H4 (cell line): ENCODE measurements around the gene UPK3A. TPM values are rescaled to one million over a fixed set of nuclear protein-coding genes. Genes with fewer than 3 reads are reported as not detected.
"Not testable (repeated sequence)": the region's sequence is repeated elsewhere in the genome, so short reads cannot be mapped to it uniquely, and the experiment has no call there.

Experiments
- DNase-seq: peaks from one replicate; pipeline ENCODE4 v3.0.0-alpha.2; 2015; ENCODE audit warnings: low spot score
- total RNA-seq: library from RNA; depleted of rRNA; stranded (reverse); fragments of >200 nt; shearing (Covaris generic); gene quantifications from 2 replicates; pipeline ENCODE4 v1.2.3, GENCODE V29; 2014

UPK3A gene
- total RNA-seq, 1 experiment from 2014 or later = not detected

DNA sequence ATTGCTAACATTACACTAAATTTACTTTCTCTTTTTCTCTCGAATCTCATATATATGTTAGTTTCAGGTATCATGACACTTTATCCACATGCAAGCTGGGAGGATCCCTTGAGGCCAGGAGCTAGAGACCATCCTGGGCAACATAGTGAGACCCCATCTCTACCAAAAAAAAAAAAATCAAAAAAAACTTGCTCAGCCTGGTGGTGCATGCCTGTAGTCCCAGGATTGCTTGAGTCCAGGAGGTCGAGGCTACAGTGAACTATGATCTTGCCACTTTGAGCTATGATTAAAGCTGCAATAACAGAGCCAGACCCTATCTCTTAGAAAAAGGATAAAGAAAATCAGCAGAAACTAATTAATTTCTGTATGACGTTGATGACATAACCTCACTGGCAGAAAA is 3.7 kb upstream of the UPK3A start:
- DNase-seq = no peak

GRCh38 chr22:45285263-45286058 is 712 bp downstream of the UPK3A start:
- DNase-seq = no peak

DNA sequence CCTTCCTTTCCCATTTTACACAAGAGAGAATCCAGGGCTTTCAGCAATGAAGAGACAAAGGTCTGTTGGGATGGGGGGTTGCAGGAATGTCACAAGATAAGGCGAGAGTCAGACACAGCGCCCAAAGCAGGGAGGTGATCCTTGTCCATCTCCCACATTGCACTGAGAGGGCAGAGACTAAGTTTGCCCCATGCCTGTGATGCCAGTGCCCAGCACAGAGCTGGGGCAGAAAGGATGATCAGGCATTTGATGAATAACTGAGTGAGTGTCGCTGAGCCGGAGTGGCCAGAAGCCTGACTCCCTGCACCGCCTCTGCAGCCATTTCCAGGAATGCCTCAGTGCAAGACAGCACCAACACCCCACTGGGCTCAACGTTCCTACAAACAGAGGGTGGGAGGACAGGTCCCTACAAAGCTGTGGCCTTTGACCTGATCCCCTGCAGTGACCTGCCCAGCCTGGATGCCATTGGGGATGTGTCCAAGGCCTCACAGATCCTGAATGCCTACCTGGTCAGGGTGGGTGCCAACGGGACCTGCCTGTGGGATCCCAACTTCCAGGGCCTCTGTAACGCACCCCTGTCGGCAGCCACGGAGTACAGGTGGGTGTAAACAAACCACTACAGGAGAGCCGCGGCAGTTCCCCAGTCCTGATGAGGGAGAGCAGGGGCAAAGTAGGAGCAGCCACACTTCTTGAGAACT is 2.3 kb downstream of the UPK3A start:
- no peak for DNase-seq

DNA sequence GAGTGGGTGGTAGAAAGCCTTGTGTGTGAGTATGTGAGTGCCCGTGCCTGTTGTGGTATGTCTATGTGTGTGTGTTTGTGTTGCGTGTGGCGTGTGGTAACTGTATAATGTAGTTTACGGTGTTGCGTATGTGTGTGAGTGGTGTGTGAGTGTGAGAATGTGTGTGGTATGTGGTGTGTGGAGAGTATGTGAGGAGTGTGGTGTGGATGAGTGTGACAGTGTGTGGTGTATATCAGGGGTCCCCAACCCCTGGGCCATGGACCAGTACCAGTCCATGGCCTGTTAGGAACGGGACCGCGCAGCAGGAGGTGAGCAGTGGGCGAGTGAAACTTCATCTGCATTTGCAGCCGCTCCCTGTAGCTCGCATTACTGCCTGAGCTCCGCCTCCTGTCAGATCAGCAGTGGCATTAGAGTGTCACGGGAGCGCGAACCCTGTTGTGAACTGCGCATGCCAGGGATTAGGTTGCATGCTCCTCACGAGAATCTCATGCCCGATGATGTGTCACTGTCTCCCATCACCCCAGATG is 5.7 kb downstream of the UPK3A start:
- peak; percentile 32 for DNase-seq

DNA sequence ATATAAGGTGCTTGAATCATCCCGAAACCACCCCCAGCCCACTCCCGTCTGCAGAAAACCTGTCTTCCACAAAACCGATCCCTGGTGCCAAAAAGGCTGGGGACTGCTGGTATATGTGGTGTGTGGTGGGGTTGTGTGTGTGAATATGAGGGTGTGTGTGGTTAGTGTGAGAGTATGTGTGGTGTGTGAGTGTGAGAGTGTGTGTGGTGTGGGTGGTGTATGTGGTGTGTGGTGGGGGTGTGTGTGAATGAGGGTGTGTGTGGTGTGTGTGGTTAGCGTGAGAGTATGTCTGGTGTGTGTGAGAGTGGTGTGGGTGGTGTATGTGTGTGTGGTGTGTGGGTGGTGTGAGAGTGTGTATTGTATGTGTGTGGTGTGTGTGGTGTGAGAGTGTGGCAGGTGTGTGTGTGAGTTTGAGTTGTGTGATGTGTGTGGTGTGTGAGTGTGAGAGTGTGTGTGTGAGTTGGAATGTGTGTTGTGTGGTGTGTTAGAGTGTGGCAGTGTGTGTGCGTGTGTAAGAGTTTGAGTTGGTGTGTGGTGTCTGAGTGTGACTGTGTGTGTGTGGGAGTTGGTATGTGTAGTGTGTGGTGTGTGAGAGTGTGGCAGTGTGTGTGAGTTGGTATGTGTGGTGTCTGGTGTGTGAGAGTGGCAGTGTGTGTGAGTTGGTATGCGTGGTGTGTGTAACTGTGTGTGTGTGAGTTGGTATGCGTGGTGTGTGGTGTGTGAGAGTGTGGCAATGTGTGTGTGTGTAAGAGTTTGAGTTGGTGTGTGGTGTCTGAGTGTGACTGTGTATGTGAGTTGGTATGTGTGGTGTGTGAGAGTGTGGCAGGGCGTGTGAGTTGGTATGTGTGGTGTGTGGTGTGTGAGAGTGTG is 6.5 kb downstream of the UPK3A start:
- no peak for DNase-seq

DNA sequence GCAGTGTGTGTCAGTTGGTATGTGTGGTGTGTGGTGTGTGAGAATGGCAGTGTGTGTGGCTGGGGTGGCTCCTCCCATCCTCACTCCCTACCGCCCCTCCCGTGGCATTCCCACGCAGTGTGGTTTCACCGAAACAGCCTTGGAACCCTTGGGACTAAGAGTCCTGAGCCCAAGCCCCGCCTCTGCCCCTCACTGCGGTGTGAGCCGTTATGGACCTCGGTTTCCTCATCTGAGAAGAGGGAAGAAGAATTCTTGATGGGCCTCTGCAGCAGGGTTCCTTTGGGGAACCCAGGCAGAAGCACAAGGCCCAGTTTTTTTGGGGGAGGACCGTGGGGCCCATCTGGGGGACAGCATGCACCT is 7.2 kb downstream of the UPK3A start:
- no peak for DNase-seq

DNA sequence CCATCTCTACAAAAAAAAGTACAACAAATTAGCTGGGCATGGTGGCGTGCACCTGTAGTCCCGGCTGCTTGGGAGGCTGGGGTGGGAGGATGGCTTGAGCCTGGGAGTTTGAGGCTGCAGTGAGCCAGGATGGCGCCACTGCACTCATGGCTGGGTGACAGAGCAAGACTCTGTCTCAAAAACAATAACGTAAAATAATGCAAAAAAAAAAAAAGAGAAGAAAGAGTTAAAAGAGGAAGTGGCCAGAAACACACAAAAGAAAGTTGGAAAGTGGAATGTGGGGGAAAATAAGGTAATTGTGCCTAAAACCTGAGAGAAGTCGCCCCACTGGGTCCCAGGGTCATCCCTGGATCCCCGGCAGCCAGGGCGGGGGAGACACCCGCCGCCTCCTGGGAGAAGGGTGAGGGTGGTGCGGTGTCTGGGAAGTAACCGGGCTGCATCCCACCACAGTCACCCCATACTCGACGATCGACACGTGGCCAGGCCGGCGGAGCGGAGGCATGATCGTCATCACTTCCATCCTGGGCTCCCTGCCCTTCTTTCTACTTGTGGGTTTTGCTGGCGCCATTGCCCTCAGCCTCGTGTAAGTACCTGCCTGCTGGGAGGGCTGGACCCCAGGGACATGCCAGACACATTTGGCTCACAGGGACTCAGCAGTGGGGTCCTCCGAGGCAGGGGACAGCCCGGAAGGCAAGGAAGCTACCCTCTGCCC is 8.1 kb downstream of the UPK3A start:
- DNase-seq = no peak

DNA sequence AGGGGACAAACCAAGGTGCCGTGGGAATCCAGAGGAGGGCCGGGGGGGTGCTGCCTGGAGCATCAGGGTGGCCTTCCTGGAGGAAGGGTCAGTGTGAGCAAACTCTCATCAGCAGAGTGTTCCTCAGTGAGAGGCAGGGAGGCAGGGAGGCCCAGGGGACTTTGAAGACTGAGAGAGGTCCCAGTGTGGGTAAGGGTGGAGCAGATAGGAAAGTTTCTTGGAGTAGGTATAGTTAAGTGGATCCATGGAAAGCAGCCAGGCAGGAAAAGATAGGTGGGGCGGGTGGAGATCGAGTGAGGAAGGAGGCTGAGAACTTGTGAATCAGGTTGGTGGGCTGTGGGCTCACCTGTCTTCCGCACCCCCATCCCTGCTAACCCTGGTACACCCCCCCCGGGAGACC is 9.3 kb downstream of the UPK3A start:
- DNase-seq = no peak

DNA sequence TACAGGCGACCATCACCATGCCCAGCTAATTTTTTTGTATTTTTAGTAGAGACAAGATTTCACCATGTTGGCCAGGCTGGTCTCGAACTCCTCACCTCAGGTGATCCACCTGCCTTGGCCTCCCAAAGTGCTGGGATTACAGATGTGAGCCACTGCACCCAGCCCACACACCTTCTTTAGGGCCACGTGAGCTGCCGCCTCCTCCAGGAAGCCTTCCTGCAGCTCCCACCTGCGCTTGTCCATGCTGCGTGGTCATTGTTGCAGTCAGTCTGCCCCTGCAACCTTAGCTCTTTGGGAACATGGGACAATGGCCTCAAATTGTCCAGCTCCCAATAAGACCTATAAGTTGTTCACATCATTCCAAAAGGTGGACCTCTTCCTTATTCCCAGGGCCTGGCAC is 10.3 kb downstream of the UPK3A start:
- not testable (repeated sequence) for DNase-seq

GRCh38 chr22:45295492-45295891 is 10.7 kb downstream of the UPK3A start:
- DNase-seq = no peak

- no peak for DNase-seq
Observed at GRCh38 chr22:45296628-45297297, 12.0 kb downstream of the UPK3A start.

GRCh38 chr22:45298934-45299505 is 14.3 kb downstream of the UPK3A start:
- DNase-seq = no peak

DNA sequence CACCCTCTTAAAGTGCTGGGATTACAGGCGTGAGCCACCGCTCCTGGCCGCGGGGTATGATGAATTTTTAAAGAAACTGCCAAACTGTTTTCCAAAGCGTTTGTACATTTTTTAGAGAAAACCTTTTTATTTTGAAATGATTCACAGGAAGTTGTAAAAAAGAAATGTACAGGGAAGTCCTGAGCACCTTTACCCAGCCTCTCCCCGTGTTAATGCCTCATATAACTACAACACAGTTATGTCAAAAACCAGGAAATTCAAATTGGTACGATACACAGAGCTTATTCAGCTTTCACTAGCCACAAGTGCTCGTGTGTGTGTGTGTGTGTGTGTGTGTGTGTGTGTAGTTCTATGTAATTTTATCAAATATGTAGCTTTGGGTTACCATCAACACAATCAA is 18.0 kb downstream of the UPK3A start:
- no peak for DNase-seq

DNA sequence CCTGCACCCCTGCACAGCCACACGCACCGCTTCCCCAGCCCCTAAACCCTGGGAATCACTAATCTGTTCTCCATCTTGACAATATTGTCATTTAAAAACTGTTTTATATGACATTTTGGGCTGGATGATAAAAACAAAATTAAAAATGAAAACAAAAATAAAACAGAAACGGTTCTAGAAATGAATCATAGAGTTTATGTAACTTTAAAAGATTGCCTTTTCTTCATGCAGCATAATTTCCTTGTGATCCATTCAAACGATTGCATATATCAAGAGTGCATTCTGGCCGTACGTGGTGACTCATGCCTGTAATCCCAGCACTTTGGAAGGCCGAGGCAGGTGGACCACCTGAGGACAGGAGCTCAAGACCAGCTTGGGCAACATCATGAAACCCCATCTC is 18.4 kb downstream of the UPK3A start:
- DNase-seq = no peak

DNA sequence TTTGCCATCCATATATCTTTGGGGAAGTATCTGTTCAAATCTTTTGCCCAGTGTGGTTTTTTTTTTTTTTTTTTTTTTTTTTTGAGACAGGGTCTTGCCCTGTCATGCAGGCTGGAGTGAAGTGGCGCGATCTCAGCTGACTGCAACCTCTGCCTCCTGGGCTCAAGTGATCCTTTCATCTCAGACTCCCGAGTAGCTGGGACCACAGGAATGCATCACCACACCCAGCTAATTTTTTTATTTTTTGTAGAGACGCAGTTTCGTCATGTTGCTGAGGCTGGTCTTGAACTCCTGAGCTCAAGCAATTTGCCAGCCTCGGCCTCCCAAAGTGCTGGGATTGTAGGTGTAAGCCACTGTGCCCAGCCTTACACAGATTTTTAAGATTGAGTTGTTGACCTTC is 20.2 kb downstream of the UPK3A start:
- DNase-seq = peak; percentile 72

DNA sequence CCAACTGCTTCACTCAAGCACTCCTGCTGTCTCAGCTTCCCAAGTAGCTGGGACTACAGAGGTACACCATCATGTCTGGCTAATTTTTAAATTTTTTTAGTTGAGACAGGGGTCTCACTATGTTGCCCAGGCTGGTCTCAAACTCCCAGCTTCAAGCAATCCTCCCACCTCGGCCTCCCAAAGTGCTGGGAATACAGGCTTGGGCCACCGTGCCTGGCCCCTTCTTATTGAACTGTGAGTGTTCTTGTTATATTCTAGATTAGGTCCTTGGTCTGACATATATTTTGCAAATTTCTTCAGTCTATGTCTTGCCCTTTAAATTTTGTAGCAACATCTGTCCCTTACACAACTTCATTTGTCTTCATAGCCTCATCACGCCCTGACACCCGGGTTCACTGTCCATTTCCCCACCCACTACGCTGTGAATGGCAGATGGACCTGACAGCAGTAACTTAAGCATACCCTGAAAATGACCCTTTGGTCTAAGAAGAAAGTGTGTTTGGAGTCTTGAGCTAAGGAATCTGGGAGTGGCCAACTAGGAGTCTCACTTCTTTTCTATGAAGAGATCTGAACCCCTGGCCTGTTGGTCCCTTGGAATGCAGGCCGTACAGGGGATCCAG is 20.8 kb downstream of the UPK3A start:
- no peak for DNase-seq

DNA sequence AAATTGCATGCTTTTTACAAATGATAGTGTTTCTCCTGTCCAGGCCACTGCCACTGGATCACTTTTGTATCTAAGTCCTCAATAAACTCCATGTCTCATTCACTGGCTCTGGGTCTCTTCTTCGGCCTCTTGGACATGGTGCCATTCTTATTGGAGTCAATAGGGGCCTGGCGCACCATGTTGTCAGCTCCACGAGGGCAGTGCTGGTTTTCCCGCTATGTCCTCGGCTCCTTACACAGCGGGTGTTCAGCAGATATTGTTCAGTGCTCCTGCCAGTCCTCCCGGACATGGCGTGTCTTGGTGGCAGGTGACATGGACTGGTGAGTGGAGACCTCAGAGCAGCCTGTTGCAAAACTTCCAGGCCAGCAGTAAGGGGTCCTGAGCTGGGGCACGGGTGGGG is 21.4 kb downstream of the UPK3A start:
- no peak for DNase-seq

DNA sequence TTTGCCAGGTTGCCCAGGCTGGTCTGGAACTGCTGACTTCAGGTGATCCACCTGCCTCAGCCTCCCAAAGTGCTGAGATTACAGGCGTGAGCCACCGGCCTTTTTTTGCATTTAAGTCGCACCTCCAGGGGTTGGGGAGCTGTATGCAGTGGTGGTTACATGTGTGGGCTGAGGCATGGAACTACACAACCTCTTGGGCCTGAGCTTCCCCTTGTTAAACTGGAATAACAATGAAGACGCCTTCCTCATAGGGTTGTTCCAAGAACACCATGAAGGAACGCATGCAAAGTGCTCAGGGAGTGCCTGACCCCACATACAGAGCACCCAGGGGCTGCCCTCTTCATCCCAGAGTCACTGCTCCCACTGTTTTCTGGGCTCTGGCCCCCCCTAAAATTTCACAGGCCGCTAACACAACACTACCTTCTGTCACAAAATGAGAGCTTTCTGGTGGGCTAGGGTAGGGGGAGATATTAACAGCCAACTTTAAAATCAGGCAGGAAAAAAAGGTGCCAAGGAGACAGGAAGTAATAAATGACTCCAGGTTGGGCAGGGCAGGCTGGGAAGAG is 23.7 kb downstream of the UPK3A start:
- no peak for DNase-seq

DNA sequence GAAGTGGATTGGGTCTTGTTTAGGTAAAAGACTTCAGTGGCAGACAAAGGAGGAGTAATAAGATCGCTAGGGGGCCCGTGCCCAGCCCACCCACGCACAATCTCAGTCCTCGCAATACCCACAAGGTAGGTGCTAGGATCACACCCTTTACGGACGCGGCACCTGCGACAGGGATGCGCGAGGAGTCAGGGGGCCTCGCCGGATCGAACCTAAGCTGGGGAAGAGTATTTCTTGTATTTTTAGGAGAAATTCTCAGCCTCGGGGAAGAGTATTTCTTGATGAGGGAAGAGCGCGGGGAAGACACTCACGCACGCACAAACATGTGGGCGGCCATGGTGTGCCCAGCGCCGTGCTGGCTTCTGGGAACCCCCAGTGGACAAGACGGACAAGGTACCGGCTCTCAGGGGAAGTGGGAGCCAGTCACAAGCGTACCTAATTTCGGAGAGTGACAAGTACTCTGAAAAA is 24.2 kb downstream of the UPK3A start:
- no peak for DNase-seq
